HepG2 (cell line): ENCODE results near the gene UBE2D4. TPM values are rescaled to one million over a fixed set of nuclear protein-coding genes. Genes with fewer than 3 reads are reported as not detected.

ENCODE experiments used
- BRD4 ChIP-seq: sonication (generic); formaldehyde crosslinking; IDR thresholded peaks from 2 replicates; pipeline ENCODE4 v1.4.0; 2020; ENCODE audit warnings: missing genetic modification reagents
- HIVEP1 ChIP-seq: sonication (generic); formaldehyde crosslinking; IDR thresholded peaks from 2 replicates; pipeline ENCODE4 v1.4.0; 2020; ENCODE audit warnings: mild to moderate bottlenecking, missing genetic modification reagents
- POLR2G ChIP-seq: fragments of 200-400 bp; formaldehyde crosslinking; IDR thresholded peaks from 2 replicates; pipeline ENCODE4 v1.6.1; 2018; ENCODE audit warnings: mild to moderate bottlenecking, low read depth, low read length, moderate library complexity
- THAP11 ChIP-seq: IDR thresholded peaks from 2 replicates; pipeline ENCODE4 v1.6.1; 2016; ENCODE audit warnings: missing biosample characterization, missing genetic modification reagents
- ZNF160 ChIP-seq: sonication (generic); formaldehyde crosslinking; IDR thresholded peaks from 2 replicates; pipeline ENCODE4 v1.8.0; 2022; ENCODE audit warnings: mild to moderate bottlenecking, inconsistent platforms, missing genetic modification reagents
- ZNF513 ChIP-seq: sonication (generic); formaldehyde crosslinking; conservative IDR thresholded peaks from 2 replicates; pipeline ENCODE4 v1.5.0; 2020; ENCODE audit warnings: missing genetic modification reagents
- ZNF572 ChIP-seq: sonication (generic); formaldehyde crosslinking; IDR thresholded peaks from 2 replicates; pipeline ENCODE4 v1.5.1; 2020; ENCODE audit warnings: mild to moderate bottlenecking, missing genetic modification reagents
- ZNF709 ChIP-seq: sonication (generic); formaldehyde crosslinking; IDR thresholded peaks from 2 replicates; pipeline ENCODE4 v1.5.0; 2020; ENCODE audit warnings: mild to moderate bottlenecking, missing genetic modification reagents
- polyA plus RNA-seq, 8 experiments: library from polyadenylated mRNA; depleted of rRNA in 3 of 8; stranded (reverse) in 7 of 8; unstranded in 1 of 8; fragments of >200 nt; fragmentation: Illumina TruSeq in 4 of 8; extraction: Trizol in 4 of 8; gene quantifications; 2 replicates each; pipeline versions ENCODE4 v1.2.1 to v1.2.3, GENCODE V29; 2011 to 2016; ENCODE audit warnings: low read depth in 4 of 8, missing spikeins in 1 of 8, mixed read lengths in 1 of 8; ENCODE audit not compliant: insufficient read depth in 1 of 8
- total RNA-seq, 5 experiments: library from RNA; depleted of rRNA; stranded (reverse); fragments of >200 nt; fragmentation: Illumina TruSeq; extraction: Trizol; gene quantifications; 2 replicates each; pipeline ENCODE4 v1.2.3, GENCODE V29; 2016; ENCODE audit warnings: low read depth in 1 of 5
- TF ChIP-seq, protein P1 (sequence below): sonication (generic); formaldehyde crosslinking; IDR thresholded peaks from 2 replicates; pipeline ENCODE4 v1.4.0; 2020; ENCODE audit warnings: missing genetic modification reagents, borderline replicate concordance
- TF ChIP-seq, protein P2 (sequence below): sonication (generic); formaldehyde crosslinking; IDR thresholded peaks from 2 replicates; pipeline ENCODE4 v1.5.0; 2020; ENCODE audit warnings: mild to moderate bottlenecking, missing genetic modification reagents, borderline replicate concordance
- TF ChIP-seq, protein P3 (sequence below): sonication (generic); formaldehyde crosslinking; IDR thresholded peaks from 2 replicates; pipeline ENCODE4 v1.4.0; 2020; ENCODE audit warnings: missing genetic modification reagents
- TF ChIP-seq, protein P4 (sequence below): sonication (generic); formaldehyde crosslinking; IDR thresholded peaks from 2 replicates; pipeline ENCODE4 v1.4.0; 2020; ENCODE audit warnings: missing genetic modification reagents, mild to moderate bottlenecking, borderline replicate concordance

Gene UBE2D4
- total and polyA plus RNA-seq, 2 of the 13 experiments (the other 11 are each of a cell fraction or from before 2014, with no cell fraction given): 9.9 to 16.0 TPM

- TF ChIP-seq ZNF513 (CRISPR knock-in tag): no peak
- no peak for TF ChIP-seq ZNF709 (CRISPR knock-in tag)
- TF ChIP-seq POLR2G: peak; percentile 76
- no peak for TF ChIP-seq BRD4 (CRISPR knock-in tag)
- TF ChIP-seq, protein P1, sequence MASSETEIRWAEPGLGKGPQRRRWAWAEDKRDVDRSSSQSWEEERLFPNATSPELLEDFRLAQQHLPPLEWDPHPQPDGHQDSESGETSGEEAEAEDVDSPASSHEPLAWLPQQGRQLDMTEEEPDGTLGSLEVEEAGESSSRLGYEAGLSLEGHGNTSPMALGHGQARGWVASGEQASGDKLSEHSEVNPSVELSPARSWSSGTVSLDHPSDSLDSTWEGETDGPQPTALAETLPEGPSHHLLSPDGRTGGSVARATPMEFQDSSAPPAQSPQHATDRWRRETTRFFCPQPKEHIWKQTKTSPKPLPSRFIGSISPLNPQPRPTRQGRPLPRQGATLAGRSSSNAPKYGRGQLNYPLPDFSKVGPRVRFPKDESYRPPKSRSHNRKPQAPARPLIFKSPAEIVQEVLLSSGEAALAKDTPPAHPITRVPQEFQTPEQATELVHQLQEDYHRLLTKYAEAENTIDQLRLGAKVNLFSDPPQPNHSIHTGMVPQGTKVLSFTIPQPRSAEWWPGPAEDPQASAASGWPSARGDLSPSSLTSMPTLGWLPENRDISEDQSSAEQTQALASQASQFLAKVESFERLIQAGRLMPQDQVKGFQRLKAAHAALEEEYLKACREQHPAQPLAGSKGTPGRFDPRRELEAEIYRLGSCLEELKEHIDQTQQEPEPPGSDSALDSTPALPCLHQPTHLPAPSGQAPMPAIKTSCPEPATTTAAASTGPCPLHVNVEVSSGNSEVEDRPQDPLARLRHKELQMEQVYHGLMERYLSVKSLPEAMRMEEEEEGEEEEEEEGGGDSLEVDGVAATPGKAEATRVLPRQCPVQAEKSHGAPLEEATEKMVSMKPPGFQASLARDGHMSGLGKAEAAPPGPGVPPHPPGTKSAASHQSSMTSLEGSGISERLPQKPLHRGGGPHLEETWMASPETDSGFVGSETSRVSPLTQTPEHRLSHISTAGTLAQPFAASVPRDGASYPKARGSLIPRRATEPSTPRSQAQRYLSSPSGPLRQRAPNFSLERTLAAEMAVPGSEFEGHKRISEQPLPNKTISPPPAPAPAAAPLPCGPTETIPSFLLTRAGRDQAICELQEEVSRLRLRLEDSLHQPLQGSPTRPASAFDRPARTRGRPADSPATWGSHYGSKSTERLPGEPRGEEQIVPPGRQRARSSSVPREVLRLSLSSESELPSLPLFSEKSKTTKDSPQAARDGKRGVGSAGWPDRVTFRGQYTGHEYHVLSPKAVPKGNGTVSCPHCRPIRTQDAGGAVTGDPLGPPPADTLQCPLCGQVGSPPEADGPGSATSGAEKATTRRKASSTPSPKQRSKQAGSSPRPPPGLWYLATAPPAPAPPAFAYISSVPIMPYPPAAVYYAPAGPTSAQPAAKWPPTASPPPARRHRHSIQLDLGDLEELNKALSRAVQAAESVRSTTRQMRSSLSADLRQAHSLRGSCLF: no peak
- peak; percentile 69 for TF ChIP-seq THAP11 (CRISPR knock-in tag)
- TF ChIP-seq, protein P2, sequence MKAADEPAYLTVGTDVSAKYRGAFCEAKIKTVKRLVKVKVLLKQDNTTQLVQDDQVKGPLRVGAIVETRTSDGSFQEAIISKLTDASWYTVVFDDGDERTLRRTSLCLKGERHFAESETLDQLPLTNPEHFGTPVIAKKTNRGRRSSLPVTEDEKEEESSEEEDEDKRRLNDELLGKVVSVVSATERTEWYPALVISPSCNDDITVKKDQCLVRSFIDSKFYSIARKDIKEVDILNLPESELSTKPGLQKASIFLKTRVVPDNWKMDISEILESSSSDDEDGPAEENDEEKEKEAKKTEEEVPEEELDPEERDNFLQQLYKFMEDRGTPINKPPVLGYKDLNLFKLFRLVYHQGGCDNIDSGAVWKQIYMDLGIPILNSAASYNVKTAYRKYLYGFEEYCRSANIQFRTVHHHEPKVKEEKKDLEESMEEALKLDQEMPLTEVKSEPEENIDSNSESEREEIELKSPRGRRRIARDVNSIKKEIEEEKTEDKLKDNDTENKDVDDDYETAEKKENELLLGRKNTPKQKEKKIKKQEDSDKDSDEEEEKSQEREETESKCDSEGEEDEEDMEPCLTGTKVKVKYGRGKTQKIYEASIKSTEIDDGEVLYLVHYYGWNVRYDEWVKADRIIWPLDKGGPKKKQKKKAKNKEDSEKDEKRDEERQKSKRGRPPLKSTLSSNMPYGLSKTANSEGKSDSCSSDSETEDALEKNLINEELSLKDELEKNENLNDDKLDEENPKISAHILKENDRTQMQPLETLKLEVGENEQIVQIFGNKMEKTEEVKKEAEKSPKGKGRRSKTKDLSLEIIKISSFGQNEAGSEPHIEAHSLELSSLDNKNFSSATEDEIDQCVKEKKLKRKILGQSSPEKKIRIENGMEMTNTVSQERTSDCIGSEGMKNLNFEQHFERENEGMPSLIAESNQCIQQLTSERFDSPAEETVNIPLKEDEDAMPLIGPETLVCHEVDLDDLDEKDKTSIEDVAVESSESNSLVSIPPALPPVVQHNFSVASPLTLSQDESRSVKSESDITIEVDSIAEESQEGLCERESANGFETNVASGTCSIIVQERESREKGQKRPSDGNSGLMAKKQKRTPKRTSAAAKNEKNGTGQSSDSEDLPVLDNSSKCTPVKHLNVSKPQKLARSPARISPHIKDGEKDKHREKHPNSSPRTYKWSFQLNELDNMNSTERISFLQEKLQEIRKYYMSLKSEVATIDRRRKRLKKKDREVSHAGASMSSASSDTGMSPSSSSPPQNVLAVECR (CRISPR knock-in tag): peak; percentile 78; the same call in 1 of the 2 replicates
- TF ChIP-seq ZNF572 (CRISPR knock-in tag): no peak
- TF ChIP-seq, protein P3, sequence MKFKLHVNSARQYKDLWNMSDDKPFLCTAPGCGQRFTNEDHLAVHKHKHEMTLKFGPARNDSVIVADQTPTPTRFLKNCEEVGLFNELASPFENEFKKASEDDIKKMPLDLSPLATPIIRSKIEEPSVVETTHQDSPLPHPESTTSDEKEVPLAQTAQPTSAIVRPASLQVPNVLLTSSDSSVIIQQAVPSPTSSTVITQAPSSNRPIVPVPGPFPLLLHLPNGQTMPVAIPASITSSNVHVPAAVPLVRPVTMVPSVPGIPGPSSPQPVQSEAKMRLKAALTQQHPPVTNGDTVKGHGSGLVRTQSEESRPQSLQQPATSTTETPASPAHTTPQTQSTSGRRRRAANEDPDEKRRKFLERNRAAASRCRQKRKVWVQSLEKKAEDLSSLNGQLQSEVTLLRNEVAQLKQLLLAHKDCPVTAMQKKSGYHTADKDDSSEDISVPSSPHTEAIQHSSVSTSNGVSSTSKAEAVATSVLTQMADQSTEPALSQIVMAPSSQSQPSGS (CRISPR knock-in tag): peak; percentile 51; the same call in 1 of the 2 replicates
- TF ChIP-seq ZNF160 (CRISPR knock-in tag): no peak
- peak; percentile 59; the same call in 1 of the 2 replicates for TF ChIP-seq HIVEP1 (CRISPR knock-in tag)
- TF ChIP-seq, protein P4, sequence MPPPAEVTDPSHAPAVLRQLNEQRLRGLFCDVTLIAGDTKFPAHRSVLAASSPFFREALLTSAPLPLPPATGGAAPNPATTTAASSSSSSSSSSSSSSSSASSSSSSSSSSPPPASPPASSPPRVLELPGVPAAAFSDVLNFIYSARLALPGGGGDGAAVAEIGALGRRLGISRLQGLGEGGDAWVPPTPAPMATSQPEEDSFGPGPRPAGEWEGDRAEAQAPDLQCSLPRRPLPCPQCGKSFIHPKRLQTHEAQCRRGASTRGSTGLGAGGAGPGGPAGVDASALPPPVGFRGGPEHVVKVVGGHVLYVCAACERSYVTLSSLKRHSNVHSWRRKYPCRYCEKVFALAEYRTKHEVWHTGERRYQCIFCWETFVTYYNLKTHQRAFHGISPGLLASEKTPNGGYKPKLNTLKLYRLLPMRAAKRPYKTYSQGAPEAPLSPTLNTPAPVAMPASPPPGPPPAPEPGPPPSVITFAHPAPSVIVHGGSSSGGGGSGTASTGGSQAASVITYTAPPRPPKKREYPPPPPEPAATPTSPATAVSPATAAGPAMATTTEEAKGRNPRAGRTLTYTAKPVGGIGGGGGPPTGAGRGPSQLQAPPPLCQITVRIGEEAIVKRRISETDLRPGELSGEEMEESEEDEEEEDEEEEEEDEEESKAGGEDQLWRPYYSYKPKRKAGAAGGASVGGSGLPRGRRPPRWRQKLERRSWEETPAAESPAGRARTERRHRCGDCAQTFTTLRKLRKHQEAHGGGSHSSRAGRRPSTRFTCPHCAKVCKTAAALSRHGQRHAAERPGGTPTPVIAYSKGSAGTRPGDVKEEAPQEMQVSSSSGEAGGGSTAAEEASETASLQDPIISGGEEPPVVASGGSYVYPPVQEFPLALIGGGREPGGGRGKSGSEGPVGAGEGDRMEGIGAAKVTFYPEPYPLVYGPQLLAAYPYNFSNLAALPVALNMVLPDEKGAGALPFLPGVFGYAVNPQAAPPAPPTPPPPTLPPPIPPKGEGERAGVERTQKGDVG (CRISPR knock-in tag): no peak
These were observed 20.9 kb upstream of the UBE2D4 start (continued) for GRCh38 chr7:43905209-43905946.
